SJSA1 (cell line): ENCODE results near the gene TRMT61B. TPM values are rescaled to one million over a fixed set of nuclear protein-coding genes. Genes with fewer than 3 reads are reported as not detected.
A peak's percentile ranks its signal among the peaks of the same experiment; 100 is the strongest.

Experiments
- DNase-seq, 2 experiments: peaks; one replicate each; pipeline ENCODE4 v3.0.0-alpha.2; 2015 to 2020; ENCODE audit warnings: low spot score in 2 of 2, low read depth in 1 of 2
- H3K27ac ChIP-seq: fragments of 250-450 bp; sonication (Bioruptor Pico); 2 replicates; pipeline ENCODE4 v1.5.1; 2020; ENCODE audit warnings: mild to moderate bottlenecking, moderate library complexity
- H3K27me3 ChIP-seq: fragments of 250-450 bp; sonication (Bioruptor Pico); replicated peaks from 2 replicates; pipeline ENCODE4 v1.5.1; 2020; ENCODE audit warnings: mild to moderate bottlenecking, moderate library complexity
- H3K36me3 ChIP-seq: fragments of 250-450 bp; sonication (Bioruptor Pico); 2 replicates; pipeline ENCODE4 v1.5.1; 2020; ENCODE audit warnings: mild to moderate bottlenecking
- H3K4me1 ChIP-seq: fragments of 250-450 bp; sonication (Bioruptor Pico); replicated peaks from 2 replicates; pipeline ENCODE4 v1.6.1; 2021; ENCODE audit warnings: mild to moderate bottlenecking
- H3K4me3 ChIP-seq: fragments of 250-450 bp; sonication (Bioruptor Pico); 2 replicates; pipeline ENCODE4 v1.5.1; 2020; ENCODE audit warnings: mild to moderate bottlenecking
- H3K9me3 ChIP-seq: fragments of 250-450 bp; sonication (Bioruptor Pico); replicated peaks from 2 replicates; pipeline ENCODE4 v1.5.1; 2020; ENCODE audit warnings: mild to moderate bottlenecking
- total RNA-seq: library from RNA; depleted of rRNA; stranded (reverse); fragments of >200 nt; shearing (Covaris generic); gene quantifications from 2 replicates; pipeline ENCODE4 v1.2.3, GENCODE V29; 2014; rRNA removed

Gene TRMT61B
- total RNA-seq = 14.6 and 16.6 TPM in 2 replicates

- H3K4me3 ChIP-seq = peak within 1 kb of the TSS; percentile 63
- DNase-seq = peak; percentile 95 to 96
- peak within 1 kb of the TSS; percentile 9; the same call in 1 of the 2 replicates for H3K27ac ChIP-seq
- peaks cover 10% of the 10 kb centered on the region for H3K4me1 ChIP-seq
- peaks cover 5% of the 10 kb centered on the region for H3K36me3 ChIP-seq
- peaks cover 7% of the 10 kb centered on the region for H3K27me3 ChIP-seq
- no peaks in the 10 kb centered on the region for H3K9me3 ChIP-seq
Measured at GRCh38 chr2:28870146-28870891, at the start of gene TRMT61B. TSS of gene TRMT61B (minus strand) at chr2:28870309. CDS start at chr2:28870277, 32 bp downstream.

GRCh38 chr2:28915939-28916338 lies 45.8 kb upstream of the TRMT61B start:
- DNase-seq = no peak
- Histone ChIP-seq H3K27me3 (no peaks in the 10 kb centered on the region), H3K36me3 (peaks cover 83% of the 10 kb centered on the region)

GRCh38 chr2:28909655-28910353 lies 39.7 kb upstream of the TRMT61B start:
- no peaks in the 10 kb centered on the region for H3K27me3 ChIP-seq
- no peak for DNase-seq
- H3K4me3 ChIP-seq = no peak overlapping the region
- H3K4me1 ChIP-seq = peaks cover 6% of the 10 kb centered on the region
- no peak overlapping the region for H3K27ac ChIP-seq
- no peaks in the 10 kb centered on the region for H3K9me3 ChIP-seq
- H3K36me3 ChIP-seq = peaks cover 93% of the 10 kb centered on the region

More at GRCh38 chr2:28915939-28916338, 45.8 kb upstream of the TRMT61B start:
- Histone ChIP-seq H3K27ac (no peak overlapping the region), H3K4me3 (no peak overlapping the region), H3K4me1 (no peaks in the 10 kb centered on the region), H3K9me3 (no peaks in the 10 kb centered on the region)

GRCh38 chr2:28908172-28908571 lies 38.1 kb upstream of the TRMT61B start:
- H3K4me3 ChIP-seq = no peak overlapping the region
- no peaks in the 10 kb centered on the region for H3K9me3 ChIP-seq
- H3K4me1 ChIP-seq = peaks cover 11% of the 10 kb centered on the region
- no peak overlapping the region for H3K27ac ChIP-seq
- H3K36me3 ChIP-seq = peaks cover 90% of the 10 kb centered on the region
- no peaks in the 10 kb centered on the region for H3K27me3 ChIP-seq
- DNase-seq = no peak

- no peaks in the 10 kb centered on the region for H3K9me3 ChIP-seq
- no peak for DNase-seq
- peaks cover 91% of the 10 kb centered on the region for H3K36me3 ChIP-seq
- no peak overlapping the region for H3K4me3 ChIP-seq
- no peaks in the 10 kb centered on the region for H3K27me3 ChIP-seq
- peak overlapping the region; percentile 35; the same call in 1 of the 2 replicates for H3K27ac ChIP-seq
- peaks cover 11% of the 10 kb centered on the region for H3K4me1 ChIP-seq
Measured at GRCh38 chr2:28906821-28907220, 36.7 kb upstream of the TRMT61B start.

GRCh38 chr2:28906376-28906775 lies 36.3 kb upstream of the TRMT61B start:
- H3K27me3 ChIP-seq = no peaks in the 10 kb centered on the region
- H3K4me1 ChIP-seq = peaks cover 11% of the 10 kb centered on the region
- H3K36me3 ChIP-seq = peaks cover 89% of the 10 kb centered on the region
- no peak overlapping the region for H3K4me3 ChIP-seq
- H3K27ac ChIP-seq = peak overlapping the region; percentile 35; the same call in 1 of the 2 replicates
- no peaks in the 10 kb centered on the region for H3K9me3 ChIP-seq
- peak in 1 of 2 experiments; percentile 10 for DNase-seq

- no peak overlapping the region for H3K4me3 ChIP-seq
- no peaks in the 10 kb centered on the region for H3K27me3 ChIP-seq
- peaks cover 81% of the 10 kb centered on the region for H3K36me3 ChIP-seq
- H3K27ac ChIP-seq = no peak overlapping the region
- DNase-seq = no peak
- H3K9me3 ChIP-seq = no peaks in the 10 kb centered on the region
- peaks cover 11% of the 10 kb centered on the region for H3K4me1 ChIP-seq
Measured at GRCh38 chr2:28905533-28905932, 35.4 kb upstream of the TRMT61B start.

- no peak for DNase-seq
- Histone ChIP-seq H3K27ac (no peak overlapping the region), H3K36me3 (peaks cover 76% of the 10 kb centered on the region), H3K4me1 (peaks cover 11% of the 10 kb centered on the region), H3K9me3 (no peaks in the 10 kb centered on the region), H3K4me3 (no peak overlapping the region), H3K27me3 (no peaks in the 10 kb centered on the region)
Measured at GRCh38 chr2:28904802-28905457, 34.8 kb upstream of the TRMT61B start.

GRCh38 chr2:28904295-28904694 lies 34.2 kb upstream of the TRMT61B start:
- Histone ChIP-seq H3K4me1 (peaks cover 11% of the 10 kb centered on the region), H3K27ac (no peak overlapping the region), H3K9me3 (no peaks in the 10 kb centered on the region), H3K36me3 (peaks cover 70% of the 10 kb centered on the region), H3K4me3 (no peak overlapping the region), H3K27me3 (no peaks in the 10 kb centered on the region)
- peak in 1 of 2 experiments; percentile 3 for DNase-seq

- no peak overlapping the region for H3K4me3 ChIP-seq
- peaks cover 11% of the 10 kb centered on the region for H3K4me1 ChIP-seq
- DNase-seq = no peak
- no peaks in the 10 kb centered on the region for H3K9me3 ChIP-seq
- no peaks in the 10 kb centered on the region for H3K27me3 ChIP-seq
- H3K27ac ChIP-seq = no peak overlapping the region
- H3K36me3 ChIP-seq = peaks cover 53% of the 10 kb centered on the region
Measured at GRCh38 chr2:28902584-28902983, 32.5 kb upstream of the TRMT61B start.

GRCh38 chr2:28901841-28902240 lies 31.7 kb upstream of the TRMT61B start:
- Histone ChIP-seq H3K9me3 (no peaks in the 10 kb centered on the region), H3K27ac (no peak overlapping the region), H3K27me3 (no peaks in the 10 kb centered on the region), H3K4me1 (peaks cover 17% of the 10 kb centered on the region), H3K36me3 (peaks cover 51% of the 10 kb centered on the region), H3K4me3 (no peak overlapping the region)
- no peak for DNase-seq

- H3K27ac ChIP-seq = no peak overlapping the region
- H3K36me3 ChIP-seq = peaks cover 45% of the 10 kb centered on the region
- no peak overlapping the region for H3K4me3 ChIP-seq
- no peaks in the 10 kb centered on the region for H3K9me3 ChIP-seq
- DNase-seq = no peak
- H3K27me3 ChIP-seq = no peaks in the 10 kb centered on the region
- peaks cover 18% of the 10 kb centered on the region for H3K4me1 ChIP-seq
Measured at GRCh38 chr2:28901202-28901601, 31.1 kb upstream of the TRMT61B start.

GRCh38 chr2:28898048-28898447 lies 27.9 kb upstream of the TRMT61B start:
- no peak for DNase-seq
- H3K27ac ChIP-seq = no peak overlapping the region
- H3K9me3 ChIP-seq = no peaks in the 10 kb centered on the region; the same call in 1 of the 2 replicates
- H3K4me3 ChIP-seq = no peak overlapping the region
- no peaks in the 10 kb centered on the region for H3K27me3 ChIP-seq
- H3K36me3 ChIP-seq = peaks cover 25% of the 10 kb centered on the region
- H3K4me1 ChIP-seq = peaks cover 14% of the 10 kb centered on the region
